Astrocyte of the cerebellum (primary cell): ENCODE data around the gene TTLL9.

ENCODE experiments used
- DNase-seq: peaks from one replicate; pipeline ENCODE4 v3.0.0-alpha.2; 2011; ENCODE audit warnings: low read depth
- H3K4me3 ChIP-seq: 2 replicates; pipeline ENCODE4 v1.5.1; 2011; ENCODE audit warnings: mild to moderate bottlenecking, low read depth, low read length, moderate library complexity
- CTCF ChIP-seq: IDR thresholded peaks from 2 replicates; pipeline ENCODE4 v1.5.1; 2012; ENCODE audit warnings: low read length, low read depth, moderate library complexity, mild to moderate bottlenecking; ENCODE audit errors: missing control alignments
- in situ Hi-C: cut with HindIII; loops from 2 replicates; pipeline ENCODE4 v1.10.0; 2017; ENCODE audit warnings: low sequenced_read_pairs

TTLL9 gene

GRCh38 chr20:31901615-31902014 lies 31.2 kb downstream of the TTLL9 start:
- H3K4me3 ChIP-seq, result no peak overlapping the region
- no peak for TF ChIP-seq CTCF
- in situ Hi-C loops, result no loop called here
- no peak for DNase-seq

GRCh38 chr20:31903627-31904386 lies 33.4 kb downstream of the TTLL9 start:
- in situ Hi-C loops, result no loop called here
- no peak overlapping the region for H3K4me3 ChIP-seq
- no peak for TF ChIP-seq CTCF

GRCh38 chr20:31906001-31906400 lies 35.6 kb downstream of the TTLL9 start:
- DNase-seq, result no peak
- no peak for TF ChIP-seq CTCF
- in situ Hi-C loops, result no loop called here
- H3K4me3 ChIP-seq, result no peak overlapping the region

More at GRCh38 chr20:31903627-31904386, 33.4 kb downstream of the TTLL9 start:
- no peak for DNase-seq

GRCh38 chr20:31907046-31907445 lies 36.6 kb downstream of the TTLL9 start:
- in situ Hi-C loops, result no loop called here
- no peak overlapping the region for H3K4me3 ChIP-seq
- no peak for TF ChIP-seq CTCF
- no peak for DNase-seq

- in situ Hi-C loops, result no loop called here
- H3K4me3 ChIP-seq, result no peak overlapping the region
- no peak for TF ChIP-seq CTCF
- no peak for DNase-seq
Observed at GRCh38 chr20:31908016-31908415, 37.6 kb downstream of the TTLL9 start.

- TF ChIP-seq CTCF, result no peak
- in situ Hi-C loops, result no loop called here
Observed at GRCh38 chr20:31908424-31908823, 38.0 kb downstream of the TTLL9 start.

More at GRCh38 chr20:31908424-31908823, 38.0 kb downstream of the TTLL9 start:
- no peak for DNase-seq
- no peak overlapping the region for H3K4me3 ChIP-seq
